AG04450 (cell line): ENCODE results near the gene GABBR2. TPM values are rescaled to one million over a fixed set of nuclear protein-coding genes. Genes with fewer than 3 reads are reported as not detected.
"Not testable (repeated sequence)": the region's sequence is repeated elsewhere in the genome, so short reads cannot be mapped to it uniquely, and the experiment has no call there.

Experiments
- CTCF ChIA-PET: fragments of 300-600, 350-600 bp; formaldehyde crosslinking; extraction: SDS; loops from one replicate; lab custom pipeline; 2022; ENCODE audit warnings: antibody characterized with exemption, inconsistent platforms; lab: Charles Lee
- POLR2A ChIA-PET: fragments of 350-600 bp; formaldehyde crosslinking; extraction: SDS; loops from one replicate; lab custom pipeline; 2021; ENCODE audit warnings: antibody characterized with exemption, inconsistent platforms; lab: Yijun Ruan, JAX
- DNase-seq: peaks from one replicate; pipeline ENCODE4 v3.0.0-alpha.2; 2011; ENCODE audit warnings: low read depth, low spot score
- H3K27ac ChIP-seq: one replicate; pipeline ENCODE4 v1.5.1; 2012; ENCODE audit warnings: low read depth, low read length, control low read depth
- H3K27me3 ChIP-seq: one replicate; pipeline ENCODE4 v1.6.0; 2012; ENCODE audit warnings: low read length; ENCODE audit not compliant: control insufficient read depth, insufficient read depth
- H3K4me3 ChIP-seq: 2 replicates; pipeline ENCODE4 v1.5.1; 2011; ENCODE audit warnings: mild to moderate bottlenecking, low read depth, low read length, control low read depth
- H3K9me3 ChIP-seq: 2 replicates; pipeline ENCODE4 v1.5.1; 2012; ENCODE audit warnings: low read length; ENCODE audit not compliant: control insufficient read depth, insufficient read depth
- CTCF ChIP-seq: IDR thresholded peaks from 2 replicates; pipeline ENCODE4 v1.5.1; 2011; ENCODE audit warnings: low read depth, low read length, control low read depth, inconsistent platforms
- polyA plus RNA-seq: library from polyadenylated mRNA; depleted of rRNA; stranded (reverse); fragments of >200 nt; gene quantifications from 2 replicates; pipeline ENCODE4 v1.2.3, GENCODE V29; 2011

GABBR2 gene
- polyA plus RNA-seq, 1 experiment, result 2.4 TPM

- no peak overlapping the region for H3K4me3 ChIP-seq
- ChIA-PET POLR2A (no interaction called here), CTCF (no interaction called here)
- no peak for TF ChIP-seq CTCF
- no peaks in the 10 kb centered on the region for H3K9me3 ChIP-seq
- DNase-seq, result no peak
- peaks cover 49% of the 10 kb centered on the region for H3K27me3 ChIP-seq
- H3K27ac ChIP-seq, result no peak overlapping the region
Measured at GRCh38 chr9:98280162-98280561, 428.6 kb downstream of the GABBR2 start.

- DNase-seq, result no peak
- ChIA-PET POLR2A (no interaction called here), CTCF (interaction anchor here (0.6 to 1.3 kb wide), 3 partner anchors 11 to 499 kb away, joined by 3 to 5 read pairs (median 3); no protein-coding TSS in a partner anchor)
- Histone ChIP-seq H3K27ac (no peak overlapping the region), H3K4me3 (no peak overlapping the region), H3K9me3 (no peaks in the 10 kb centered on the region), H3K27me3 (peaks cover 42% of the 10 kb centered on the region)
- no peak for TF ChIP-seq CTCF
Measured at GRCh38 chr9:98276907-98277469, 431.7 kb downstream of the GABBR2 start.

GRCh38 chr9:98275159-98275558, 433.6 kb downstream of the GABBR2 start:
- POLR2A ChIA-PET, result no interaction called here
- no peak for DNase-seq
- Histone ChIP-seq H3K27me3 (peaks cover 38% of the 10 kb centered on the region), H3K9me3 (no peaks in the 10 kb centered on the region), H3K27ac (no peak overlapping the region), H3K4me3 (no peak overlapping the region)
- TF ChIP-seq CTCF, result no peak
- CTCF ChIA-PET, result no interaction called here

GRCh38 chr9:98272083-98272482, 436.7 kb downstream of the GABBR2 start:
- no peak for TF ChIP-seq CTCF
- Histone ChIP-seq H3K27ac (no peak overlapping the region), H3K27me3 (peaks cover 15% of the 10 kb centered on the region), H3K9me3 (no peaks in the 10 kb centered on the region), H3K4me3 (no peak overlapping the region)
- CTCF ChIA-PET, result interaction anchor here (1.3 kb wide), 1 partner anchor 198 kb away, joined by 3 read pairs; no protein-coding TSS in a partner anchor
- POLR2A ChIA-PET, result no interaction called here
- DNase-seq, result no peak

GRCh38 chr9:98271479-98271878, 437.3 kb downstream of the GABBR2 start:
- H3K27me3 ChIP-seq, result peaks cover 12% of the 10 kb centered on the region
- ChIA-PET CTCF (interaction anchor here (1.3 kb wide), 1 partner anchor 197 kb away, joined by 3 read pairs; no protein-coding TSS in a partner anchor), POLR2A (no interaction called here)
- TF ChIP-seq CTCF, result no peak
- H3K4me3 ChIP-seq, result no peak overlapping the region
- H3K27ac ChIP-seq, result no peak overlapping the region
- DNase-seq, result no peak
- no peaks in the 10 kb centered on the region for H3K9me3 ChIP-seq

- H3K27ac ChIP-seq, DNase-seq, POLR2A ChIA-PET, H3K4me3 ChIP-seq, CTCF ChIA-PET, H3K27me3 ChIP-seq, H3K9me3 ChIP-seq: not testable (repeated sequence)
Measured at GRCh38 chr9:98270284-98270683, 438.5 kb downstream of the GABBR2 start.

- H3K27me3 ChIP-seq, POLR2A ChIA-PET, H3K27ac ChIP-seq, DNase-seq, CTCF ChIA-PET, H3K4me3 ChIP-seq, H3K9me3 ChIP-seq: not testable (repeated sequence)
Measured at GRCh38 chr9:98269652-98270051, 439.1 kb downstream of the GABBR2 start.
